ENCODE data around the gene DCLK1. TPM values are rescaled to one million over a fixed set of nuclear protein-coding genes. Genes with fewer than 3 reads are reported as not detected.

The DCLK1 gene
- total RNA-seq, 1 experiment from 2014 or later: 1.4 TPM

GRCh38 chr13:35851881-35852280 lies 279.3 kb downstream of the DCLK1 start:
- Histone ChIP-seq H3K27me3 (ENCODE audit: insufficient read depth, low read depth) (no peaks in the 10 kb centered on the region), H3K36me3 (ENCODE audit: low read depth) (no peaks in the 10 kb centered on the region), H3K79me2 (ENCODE audit: low read depth) (no peaks in the 10 kb centered on the region), H3K27ac (no peak overlapping the region), H3F3A (ENCODE audit: insufficient read depth, low read depth) (peaks cover 20% of the 10 kb centered on the region), H3K9me3 (ENCODE audit: insufficient read depth, low read depth) (no peaks in the 10 kb centered on the region), H3K4me2 (no peak overlapping the region), H3K4me3 (no peak overlapping the region), H3K9me2 (ENCODE audit: insufficient read depth) (no peaks in the 10 kb centered on the region), H3K4me1 (replicated peaks; ENCODE audit: insufficient read depth) (peaks cover 20% of the 10 kb centered on the region), H4K20me1 (ENCODE audit: insufficient read depth) (no peaks in the 10 kb centered on the region), H2AFZ (no peak overlapping the region)
- BruUV-seq (replicated peaks): no TSS peak
- intact Hi-C loops (cut with micrococcal nuclease; ENCODE audit: unreplicated experiment): no loop called here
- ChIA-PET CTCF (no interaction called here), POLR2A (ENCODE audit: unreplicated experiment) (no interaction called here)
- no peak for TF ChIP-seq EZH2 (IDR thresholded peaks at IDR 0.05; ENCODE audit: low read depth)
- TF ChIP-seq, protein P1, sequence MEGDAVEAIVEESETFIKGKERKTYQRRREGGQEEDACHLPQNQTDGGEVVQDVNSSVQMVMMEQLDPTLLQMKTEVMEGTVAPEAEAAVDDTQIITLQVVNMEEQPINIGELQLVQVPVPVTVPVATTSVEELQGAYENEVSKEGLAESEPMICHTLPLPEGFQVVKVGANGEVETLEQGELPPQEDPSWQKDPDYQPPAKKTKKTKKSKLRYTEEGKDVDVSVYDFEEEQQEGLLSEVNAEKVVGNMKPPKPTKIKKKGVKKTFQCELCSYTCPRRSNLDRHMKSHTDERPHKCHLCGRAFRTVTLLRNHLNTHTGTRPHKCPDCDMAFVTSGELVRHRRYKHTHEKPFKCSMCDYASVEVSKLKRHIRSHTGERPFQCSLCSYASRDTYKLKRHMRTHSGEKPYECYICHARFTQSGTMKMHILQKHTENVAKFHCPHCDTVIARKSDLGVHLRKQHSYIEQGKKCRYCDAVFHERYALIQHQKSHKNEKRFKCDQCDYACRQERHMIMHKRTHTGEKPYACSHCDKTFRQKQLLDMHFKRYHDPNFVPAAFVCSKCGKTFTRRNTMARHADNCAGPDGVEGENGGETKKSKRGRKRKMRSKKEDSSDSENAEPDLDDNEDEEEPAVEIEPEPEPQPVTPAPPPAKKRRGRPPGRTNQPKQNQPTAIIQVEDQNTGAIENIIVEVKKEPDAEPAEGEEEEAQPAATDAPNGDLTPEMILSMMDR (conservative IDR thresholded peaks at IDR 0.05): no peak
- no peak for DNase-seq

DNA sequence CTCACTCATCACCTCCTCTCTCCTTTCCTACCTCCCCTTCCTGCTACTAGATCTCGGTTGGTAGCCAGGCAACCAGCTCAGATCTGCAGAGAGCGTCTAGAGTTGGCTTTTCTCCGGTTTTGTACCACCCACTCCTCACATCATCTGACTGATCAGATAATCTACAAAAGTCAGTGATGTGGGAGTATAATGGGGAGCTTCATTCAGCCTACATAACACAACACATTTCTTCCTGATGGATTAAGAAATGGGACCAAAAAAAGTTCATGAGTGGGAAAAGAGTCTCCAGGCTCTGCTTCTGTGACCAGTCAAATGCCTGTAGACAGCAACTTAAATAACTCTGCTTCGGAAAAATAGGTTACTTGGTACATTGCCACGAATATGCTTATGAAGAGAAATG lies 279.8 kb downstream of the DCLK1 start:
- Histone ChIP-seq H3K79me2 (ENCODE audit: low read depth) (no peaks in the 10 kb centered on the region), H3K9me3 (ENCODE audit: insufficient read depth, low read depth) (no peaks in the 10 kb centered on the region), H3K4me1 (replicated peaks; ENCODE audit: insufficient read depth) (peaks cover 15% of the 10 kb centered on the region), H4K20me1 (ENCODE audit: insufficient read depth) (no peaks in the 10 kb centered on the region), H3K36me3 (ENCODE audit: low read depth) (no peaks in the 10 kb centered on the region), H3F3A (ENCODE audit: insufficient read depth, low read depth) (peaks cover 15% of the 10 kb centered on the region), H3K4me2 (no peak overlapping the region), H3K27me3 (ENCODE audit: insufficient read depth, low read depth) (no peaks in the 10 kb centered on the region), H3K27ac (no peak overlapping the region), H3K4me3 (no peak overlapping the region), H2AFZ (no peak overlapping the region), H3K9me2 (ENCODE audit: insufficient read depth) (0 out of 2 replicates have a peak, but pooled peaks cover under 1% of the 10 kb centered on the region)
- no peak for DNase-seq
- BruUV-seq (replicated peaks): no TSS peak
- TF ChIP-seq EZH2 (IDR thresholded peaks at IDR 0.05; ENCODE audit: low read depth): no peak
- TF ChIP-seq, protein P1 (conservative IDR thresholded peaks at IDR 0.05): no peak
- ChIA-PET CTCF (no interaction called here), POLR2A (ENCODE audit: unreplicated experiment) (no interaction called here)
- intact Hi-C loops (cut with micrococcal nuclease; ENCODE audit: unreplicated experiment): no loop called here

- no peak overlapping the region for H3K27ac ChIP-seq
- no peaks in the 10 kb centered on the region for H3K79me2 ChIP-seq (ENCODE audit: low read depth)
- no peak overlapping the region for H2AFZ ChIP-seq
- intact Hi-C loops (cut with micrococcal nuclease; ENCODE audit: unreplicated experiment): no loop called here
- no peaks in the 10 kb centered on the region for H3K36me3 ChIP-seq (ENCODE audit: low read depth)
- no peak for DNase-seq
- CTCF ChIA-PET: no interaction called here
- H3K9me3 ChIP-seq (ENCODE audit: insufficient read depth, low read depth): no peaks in the 10 kb centered on the region
- peaks cover 10% of the 10 kb centered on the region; the same call in 1 of the 2 replicates for H3F3A ChIP-seq (ENCODE audit: insufficient read depth, low read depth)
- H3K27me3 ChIP-seq (ENCODE audit: insufficient read depth, low read depth): no peaks in the 10 kb centered on the region
- no peak overlapping the region for H3K4me3 ChIP-seq
- 0 out of 2 replicates have a peak, but pooled peaks cover 6% of the 10 kb centered on the region for H3K9me2 ChIP-seq (ENCODE audit: insufficient read depth)
- no peak for TF ChIP-seq EZH2 (IDR thresholded peaks at IDR 0.05; ENCODE audit: low read depth)
- TF ChIP-seq, protein P1 (conservative IDR thresholded peaks at IDR 0.05): no peak
- no peaks in the 10 kb centered on the region for H4K20me1 ChIP-seq (ENCODE audit: insufficient read depth)
- BruUV-seq (replicated peaks): no TSS peak
- POLR2A ChIA-PET (ENCODE audit: unreplicated experiment): no interaction called here
- no peak overlapping the region for H3K4me2 ChIP-seq
- peaks cover 9% of the 10 kb centered on the region; the same call in 1 of the 2 replicates for H3K4me1 ChIP-seq (replicated peaks; ENCODE audit: insufficient read depth)
These were observed 280.6 kb downstream of the DCLK1 start for GRCh38 chr13:35850569-35850968.
